Retinal pigment epithelial cell (primary cell): ENCODE results near the gene TBCC.

Source experiments
- DNase-seq: peaks from one replicate; pipeline ENCODE4 v3.0.0-alpha.2; 2010; ENCODE audit warnings: low read depth
- H3K4me3 ChIP-seq: 2 replicates; pipeline ENCODE4 v1.5.1; 2011; ENCODE audit warnings: mild to moderate bottlenecking, low read length, control low read depth, moderate library complexity
- TF ChIP-seq, protein P1 (sequence below): conservative IDR thresholded peaks from 2 replicates; pipeline ENCODE4 v1.5.1; 2011; ENCODE audit warnings: low read depth, low read length, control low read depth, inconsistent platforms

TBCC gene

DNA sequence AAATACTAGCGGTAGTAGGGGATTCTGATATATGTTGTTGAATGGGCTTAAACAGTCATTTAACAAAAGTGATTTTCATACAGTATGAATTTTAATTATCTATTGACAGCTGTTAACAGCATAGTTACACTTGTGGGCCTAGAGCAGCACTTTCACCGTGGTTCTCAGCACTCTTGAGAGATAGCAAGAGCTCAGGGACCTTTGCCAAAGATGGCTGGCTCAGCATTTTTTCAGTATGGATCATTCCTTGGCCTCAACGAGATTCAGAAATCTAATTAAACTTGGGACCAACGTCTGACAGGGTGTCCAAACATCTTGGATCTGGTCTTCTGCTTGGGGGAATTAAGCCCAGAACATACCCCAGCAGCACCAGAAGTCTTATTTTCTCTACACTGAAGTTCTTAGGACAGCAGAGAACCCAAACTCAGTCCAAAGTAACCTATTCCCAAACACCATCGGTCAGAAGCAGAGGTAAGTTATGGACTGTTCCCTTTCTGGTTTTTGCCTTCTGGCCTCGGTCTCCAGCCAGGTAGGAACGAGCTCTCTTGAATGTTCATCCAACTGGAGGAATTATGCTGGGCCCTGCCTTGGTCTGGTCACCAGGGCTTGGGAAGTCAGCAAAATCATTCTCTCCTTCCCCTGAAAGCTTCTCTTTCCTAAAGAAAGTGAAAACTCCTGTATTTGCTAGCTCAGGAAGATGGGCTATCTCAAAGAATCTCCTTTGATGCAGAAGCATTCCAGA, 49.2 kb downstream of the TBCC start:
- TF ChIP-seq, protein P1, sequence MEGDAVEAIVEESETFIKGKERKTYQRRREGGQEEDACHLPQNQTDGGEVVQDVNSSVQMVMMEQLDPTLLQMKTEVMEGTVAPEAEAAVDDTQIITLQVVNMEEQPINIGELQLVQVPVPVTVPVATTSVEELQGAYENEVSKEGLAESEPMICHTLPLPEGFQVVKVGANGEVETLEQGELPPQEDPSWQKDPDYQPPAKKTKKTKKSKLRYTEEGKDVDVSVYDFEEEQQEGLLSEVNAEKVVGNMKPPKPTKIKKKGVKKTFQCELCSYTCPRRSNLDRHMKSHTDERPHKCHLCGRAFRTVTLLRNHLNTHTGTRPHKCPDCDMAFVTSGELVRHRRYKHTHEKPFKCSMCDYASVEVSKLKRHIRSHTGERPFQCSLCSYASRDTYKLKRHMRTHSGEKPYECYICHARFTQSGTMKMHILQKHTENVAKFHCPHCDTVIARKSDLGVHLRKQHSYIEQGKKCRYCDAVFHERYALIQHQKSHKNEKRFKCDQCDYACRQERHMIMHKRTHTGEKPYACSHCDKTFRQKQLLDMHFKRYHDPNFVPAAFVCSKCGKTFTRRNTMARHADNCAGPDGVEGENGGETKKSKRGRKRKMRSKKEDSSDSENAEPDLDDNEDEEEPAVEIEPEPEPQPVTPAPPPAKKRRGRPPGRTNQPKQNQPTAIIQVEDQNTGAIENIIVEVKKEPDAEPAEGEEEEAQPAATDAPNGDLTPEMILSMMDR = no peak

DNA sequence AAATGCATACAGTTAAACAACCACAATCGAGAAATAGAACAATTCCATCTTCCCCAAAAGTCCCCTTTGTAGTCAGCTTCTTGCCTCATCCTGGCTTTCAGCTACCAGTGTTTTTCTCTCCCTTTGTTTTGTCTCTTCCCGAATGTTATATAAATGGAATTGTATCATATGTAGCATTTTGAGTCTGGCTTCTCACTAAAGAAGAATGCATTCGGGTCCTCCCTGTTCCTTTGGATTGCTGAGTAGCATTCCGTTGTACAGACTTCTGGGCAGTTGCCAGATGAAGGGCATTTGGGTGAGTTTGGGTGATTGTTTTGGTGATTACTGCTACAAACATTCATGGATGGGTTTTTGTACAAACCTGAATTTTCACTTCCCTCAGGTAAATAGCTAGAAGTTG, 51.3 kb downstream of the TBCC start:
- no peak overlapping the region for H3K4me3 ChIP-seq
- TF ChIP-seq, protein P1 = no peak
- DNase-seq = peak; percentile 31

More for the DNA sequence above, 49.2 kb downstream of the TBCC start:
- DNase-seq = no peak
- H3K4me3 ChIP-seq = no peak overlapping the region
